ENCODE results near the gene ABHD3.
"Not testable (repeated sequence)": the region's sequence is repeated elsewhere in the genome, so short reads cannot be mapped to it uniquely, and the experiment has no call there.

Gene ABHD3

DNA sequence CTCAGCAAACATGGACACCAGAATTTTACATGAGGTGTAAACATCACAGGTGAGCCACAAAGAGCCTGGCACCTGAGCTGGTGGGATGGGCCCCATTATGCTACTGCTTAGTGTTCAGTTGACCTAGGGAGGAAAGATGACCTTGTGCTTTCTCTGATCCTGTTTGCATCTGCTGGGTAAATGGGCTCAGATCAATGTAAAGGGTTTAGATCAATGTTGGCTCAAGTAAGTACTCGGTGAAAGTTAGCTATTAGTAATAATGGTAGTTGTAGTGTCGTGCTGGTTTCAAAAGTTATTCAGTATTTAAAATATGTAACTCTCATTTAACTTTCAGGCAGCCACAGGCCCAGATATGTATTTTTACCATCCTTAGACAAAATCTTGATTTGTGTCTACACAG lies 19.8 kb downstream of the ABHD3 start:
- peaks cover 7% of the 10 kb centered on the region for H3K4me1 Mint-ChIP-seq (ENCODE audit: low read depth)
- no peaks in the 10 kb centered on the region for H3K27me3 Mint-ChIP-seq
- peaks cover 13% of the 10 kb centered on the region for H3K36me3 Mint-ChIP-seq
- no peak overlapping the region for H3K4me3 Mint-ChIP-seq
- H3K9me3 Mint-ChIP-seq (ENCODE audit: low read depth), result no peaks in the 10 kb centered on the region
- H3K27ac Mint-ChIP-seq, result peak overlapping the region; percentile 30

DNA sequence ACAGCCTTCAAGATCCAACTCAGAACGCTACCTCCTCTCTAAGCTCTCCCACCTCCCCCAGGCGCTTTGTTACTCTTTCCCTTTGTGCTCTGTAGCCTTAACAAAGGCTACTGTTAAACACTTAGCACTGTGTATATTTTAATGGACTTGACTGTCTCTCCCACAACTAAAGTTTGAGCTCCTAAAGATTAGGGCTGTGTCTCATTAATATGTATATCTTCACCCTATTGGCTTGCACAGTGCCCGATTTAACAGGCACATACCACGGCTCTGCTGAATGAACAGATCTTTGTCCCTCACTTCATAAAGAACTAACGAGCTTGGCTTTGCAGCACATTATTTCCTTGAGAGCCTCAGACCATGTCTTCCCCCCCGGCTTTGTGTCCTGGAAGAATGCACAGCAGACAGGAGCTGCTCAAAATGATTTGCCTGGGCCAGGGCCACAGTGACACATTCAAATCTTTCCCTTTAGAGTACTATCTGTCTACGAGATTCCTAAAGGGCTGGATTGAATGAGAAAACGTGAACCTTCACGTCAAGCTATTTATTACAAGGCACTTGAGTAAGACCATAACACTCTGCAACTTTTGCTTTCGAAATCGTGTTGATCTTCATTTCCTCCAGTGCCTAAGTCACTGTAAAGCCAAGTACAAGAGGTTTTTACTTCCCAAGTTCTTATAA lies 22.1 kb downstream of the ABHD3 start:
- H3K4me3 Mint-ChIP-seq, result no peak overlapping the region
- no peaks in the 10 kb centered on the region for H3K9me3 Mint-ChIP-seq (ENCODE audit: low read depth)
- H3K36me3 Mint-ChIP-seq, result peaks cover 3% of the 10 kb centered on the region
- H3K4me1 Mint-ChIP-seq (ENCODE audit: low read depth), result peaks cover 7% of the 10 kb centered on the region
- H3K27ac Mint-ChIP-seq, result no peak overlapping the region
- H3K27me3 Mint-ChIP-seq, result no peaks in the 10 kb centered on the region

DNA sequence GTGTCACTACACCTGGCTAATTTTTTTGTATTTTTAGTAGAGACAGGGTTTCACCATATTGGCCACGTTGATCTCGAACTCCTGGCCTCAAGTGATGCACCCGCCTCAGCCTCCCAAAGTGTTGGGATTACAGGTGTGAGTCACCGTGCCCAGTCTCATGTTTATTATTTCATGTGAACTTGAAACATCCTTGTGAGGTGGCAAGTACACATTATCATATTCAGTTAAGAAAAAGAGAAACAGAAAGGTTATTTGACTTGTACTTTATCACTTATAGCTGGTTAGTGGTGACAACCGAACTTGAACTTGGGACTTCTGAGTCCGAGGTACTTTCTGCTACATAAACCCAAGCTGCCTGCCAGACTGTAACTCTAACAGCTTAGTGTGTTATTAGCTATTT lies 24.4 kb downstream of the ABHD3 start:
- H3K9me3 Mint-ChIP-seq (ENCODE audit: low read depth), result no peaks in the 10 kb centered on the region
- H3K4me3 Mint-ChIP-seq, result no peak overlapping the region
- peaks cover 7% of the 10 kb centered on the region for H3K4me1 Mint-ChIP-seq (ENCODE audit: low read depth)
- H3K36me3 Mint-ChIP-seq, result peaks cover 4% of the 10 kb centered on the region
- no peak overlapping the region for H3K27ac Mint-ChIP-seq
- no peaks in the 10 kb centered on the region for H3K27me3 Mint-ChIP-seq

DNA sequence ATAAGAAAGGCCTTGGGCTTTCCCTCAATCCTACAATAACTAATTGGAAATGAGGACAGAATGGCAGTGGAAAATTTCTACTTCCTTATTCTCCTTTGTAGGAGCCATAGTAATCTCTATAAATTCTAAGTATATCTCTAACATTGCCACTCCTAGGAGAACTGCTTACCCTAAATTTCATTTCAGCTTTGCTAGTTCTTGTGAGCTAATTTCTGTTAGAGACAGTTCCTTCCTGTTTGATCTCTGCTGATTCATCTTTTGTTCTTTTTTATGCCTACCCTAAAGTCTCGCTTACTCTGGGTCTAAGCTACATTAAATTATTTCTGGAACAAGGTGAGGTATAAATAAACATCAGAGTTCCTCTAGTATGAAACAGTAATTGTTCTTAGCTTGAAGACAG lies 25.7 kb downstream of the ABHD3 start:
- no peaks in the 10 kb centered on the region for H3K27me3 Mint-ChIP-seq
- H3K4me3 Mint-ChIP-seq, result no peak overlapping the region
- H3K36me3 Mint-ChIP-seq, result peaks cover 2% of the 10 kb centered on the region
- H3K27ac Mint-ChIP-seq, result no peak overlapping the region
- H3K9me3 Mint-ChIP-seq (ENCODE audit: low read depth), result no peaks in the 10 kb centered on the region
- peaks cover 1% of the 10 kb centered on the region for H3K4me1 Mint-ChIP-seq (ENCODE audit: low read depth)

DNA sequence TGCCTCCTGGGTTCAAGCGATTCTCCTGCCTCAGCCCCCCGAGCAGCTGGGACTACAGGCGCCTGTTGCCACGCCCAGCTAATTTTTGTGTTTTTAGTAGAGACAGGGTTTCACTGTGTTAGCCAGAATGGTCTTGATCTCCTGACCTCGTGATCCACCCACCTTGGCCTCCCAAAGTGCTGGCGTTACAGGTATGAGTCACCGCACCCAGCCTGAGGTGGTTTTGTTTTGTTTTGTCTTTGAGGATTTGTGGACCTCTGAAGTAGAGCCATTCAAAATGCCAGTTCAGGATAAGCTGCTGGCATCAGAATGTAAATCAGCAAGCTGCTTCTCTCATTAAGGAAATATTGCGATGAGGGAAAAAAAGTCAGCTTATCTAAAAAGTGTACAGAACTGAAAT lies 29.2 kb downstream of the ABHD3 start:
- not testable (repeated sequence) for H3K36me3 Mint-ChIP-seq; H3K4me1 Mint-ChIP-seq (ENCODE audit: low read depth); H3K27ac Mint-ChIP-seq; H3K9me3 Mint-ChIP-seq (ENCODE audit: low read depth); H3K27me3 Mint-ChIP-seq; H3K4me3 Mint-ChIP-seq

DNA sequence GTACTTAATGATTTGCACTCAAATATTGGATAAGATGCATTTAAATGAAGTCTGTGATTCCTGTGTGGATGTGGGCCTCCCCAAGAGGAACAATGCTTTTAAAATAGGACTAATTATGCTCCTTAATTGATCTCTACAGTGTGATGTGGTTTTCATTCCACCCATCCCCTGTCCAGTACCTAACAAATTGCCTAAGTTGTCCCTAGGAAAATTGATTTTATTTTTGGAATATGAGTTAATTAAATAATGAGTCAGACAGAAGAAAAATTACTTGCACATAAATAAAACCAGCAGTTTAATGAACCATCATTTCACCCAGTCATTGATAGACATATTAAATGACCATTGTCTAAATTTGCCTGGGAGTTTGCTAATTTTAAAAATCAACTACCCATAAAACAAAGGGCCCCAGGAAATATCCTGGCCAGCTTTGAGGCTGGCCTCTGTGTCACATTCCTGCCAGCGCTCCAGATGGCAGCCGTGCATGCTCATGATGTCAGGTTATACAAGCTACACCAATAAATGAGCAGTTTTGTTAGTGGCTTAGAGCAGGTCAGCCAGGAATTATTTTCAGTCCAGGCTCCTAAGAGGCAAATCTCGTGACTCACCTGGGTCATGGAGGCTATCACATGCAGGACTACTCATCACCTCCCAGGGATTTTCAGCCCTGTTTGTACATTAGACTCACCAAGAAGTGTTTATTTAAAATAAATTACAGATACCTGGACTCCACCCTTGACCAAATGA lies 31.9 kb downstream of the ABHD3 start:
- Mint-ChIP-seq H3K4me1 (ENCODE audit: low read depth) (no peaks in the 10 kb centered on the region), H3K27ac (no peak overlapping the region), H3K27me3 (no peaks in the 10 kb centered on the region), H3K9me3 (ENCODE audit: low read depth) (no peaks in the 10 kb centered on the region), H3K36me3 (peaks cover 2% of the 10 kb centered on the region), H3K4me3 (no peak overlapping the region)

DNA sequence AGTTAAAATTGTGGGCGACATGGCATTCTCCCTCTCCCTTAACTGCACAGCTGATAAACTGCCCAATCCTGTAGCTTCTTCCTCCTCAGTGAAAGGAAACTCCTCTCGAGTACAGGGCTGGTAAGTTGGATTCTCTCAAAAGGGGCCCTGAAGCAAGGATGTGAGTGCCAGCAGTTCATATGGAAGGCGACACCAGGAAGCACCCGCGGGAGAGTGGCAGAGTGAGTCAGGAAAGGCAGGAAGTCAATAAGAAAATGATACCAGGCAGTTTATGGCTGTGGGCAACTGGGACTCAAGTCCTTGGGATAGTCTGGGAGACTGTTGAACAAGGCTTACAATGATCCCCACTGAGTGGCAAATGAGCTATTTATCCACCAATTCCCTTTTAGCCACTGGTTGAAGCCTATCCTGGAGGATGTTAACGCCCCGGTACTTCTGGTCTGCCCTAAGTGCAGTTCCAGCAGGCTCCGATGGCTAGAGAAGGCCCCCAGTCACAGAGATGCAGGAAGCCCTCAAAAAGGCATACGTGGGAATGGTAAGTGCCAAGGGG lies 34.8 kb downstream of the ABHD3 start:
- H3K4me1 Mint-ChIP-seq (ENCODE audit: low read depth), result no peaks in the 10 kb centered on the region
- no peaks in the 10 kb centered on the region for H3K27me3 Mint-ChIP-seq
- no peak overlapping the region for H3K27ac Mint-ChIP-seq
- no peaks in the 10 kb centered on the region for H3K36me3 Mint-ChIP-seq
- H3K4me3 Mint-ChIP-seq, result no peak overlapping the region
- no peaks in the 10 kb centered on the region for H3K9me3 Mint-ChIP-seq (ENCODE audit: low read depth)

DNA sequence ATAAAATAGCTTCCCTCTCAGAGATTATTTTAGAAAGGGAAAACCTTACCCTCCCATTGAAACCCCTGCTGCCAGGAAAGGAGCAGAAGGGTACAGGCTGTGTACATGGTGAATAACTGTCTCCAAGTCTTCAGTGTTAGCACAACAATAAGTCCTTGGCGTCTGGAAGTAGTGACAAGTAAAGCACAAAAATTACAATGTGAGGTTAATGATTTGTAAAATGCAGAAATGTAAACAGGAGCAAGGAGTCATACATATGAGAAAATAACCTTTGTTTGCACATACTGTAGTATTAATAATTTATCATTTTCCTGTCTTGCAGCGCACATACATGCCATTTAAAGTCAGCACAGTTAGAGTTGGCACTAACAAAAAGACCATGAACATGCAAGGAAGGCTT lies 40.5 kb downstream of the ABHD3 start:
- Mint-ChIP-seq H3K4me1 (ENCODE audit: low read depth) (no peaks in the 10 kb centered on the region), H3K27me3 (no peaks in the 10 kb centered on the region), H3K36me3 (no peaks in the 10 kb centered on the region), H3K4me3 (no peak overlapping the region), H3K9me3 (ENCODE audit: low read depth) (no peaks in the 10 kb centered on the region), H3K27ac (no peak overlapping the region)

DNA sequence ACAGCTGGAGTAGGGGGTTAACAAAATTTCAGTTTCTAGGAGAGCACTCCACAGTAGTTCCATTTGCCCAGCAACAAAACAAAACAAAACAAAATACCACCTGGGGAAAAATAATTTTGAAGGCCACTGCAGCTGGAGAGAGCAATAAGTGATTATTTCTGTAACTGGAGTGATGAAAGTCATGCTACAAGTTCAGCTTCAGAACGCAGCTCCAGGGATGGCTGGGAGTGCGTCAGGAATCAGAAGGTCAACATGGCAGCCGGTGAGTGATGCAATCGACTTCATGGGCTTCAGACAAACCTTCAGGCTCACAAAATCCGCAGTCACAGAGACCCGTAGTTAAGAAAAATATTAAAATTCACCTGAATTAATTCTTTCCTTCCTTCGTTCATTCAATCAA lies 41.0 kb downstream of the ABHD3 start:
- Mint-ChIP-seq H3K9me3 (ENCODE audit: low read depth) (no peaks in the 10 kb centered on the region), H3K36me3 (no peaks in the 10 kb centered on the region), H3K27ac (no peak overlapping the region), H3K27me3 (no peaks in the 10 kb centered on the region), H3K4me3 (no peak overlapping the region), H3K4me1 (ENCODE audit: low read depth) (no peaks in the 10 kb centered on the region)

DNA sequence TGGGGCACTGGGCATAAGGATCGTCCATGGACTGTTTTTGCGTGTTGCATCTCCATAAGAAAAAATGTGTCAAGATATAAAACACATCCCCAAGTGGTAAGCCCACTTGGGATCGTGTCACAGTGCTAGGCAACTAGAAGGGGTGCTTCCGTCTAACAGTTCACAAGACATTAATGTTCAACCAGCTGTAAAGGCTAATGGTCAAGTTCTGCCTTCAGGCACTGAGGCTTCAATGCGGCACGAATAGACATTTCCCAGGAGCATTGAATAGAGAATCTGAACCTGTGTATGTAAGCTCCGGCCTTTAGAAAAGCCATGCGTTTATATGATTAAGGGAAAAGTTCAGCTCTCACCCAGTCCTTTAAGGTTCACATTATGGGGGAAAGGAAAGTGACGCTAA lies 42.0 kb downstream of the ABHD3 start:
- Mint-ChIP-seq H3K36me3 (no peaks in the 10 kb centered on the region), H3K27ac (no peak overlapping the region), H3K9me3 (ENCODE audit: low read depth) (no peaks in the 10 kb centered on the region), H3K4me1 (ENCODE audit: low read depth) (no peaks in the 10 kb centered on the region), H3K27me3 (no peaks in the 10 kb centered on the region), H3K4me3 (no peak overlapping the region)

DNA sequence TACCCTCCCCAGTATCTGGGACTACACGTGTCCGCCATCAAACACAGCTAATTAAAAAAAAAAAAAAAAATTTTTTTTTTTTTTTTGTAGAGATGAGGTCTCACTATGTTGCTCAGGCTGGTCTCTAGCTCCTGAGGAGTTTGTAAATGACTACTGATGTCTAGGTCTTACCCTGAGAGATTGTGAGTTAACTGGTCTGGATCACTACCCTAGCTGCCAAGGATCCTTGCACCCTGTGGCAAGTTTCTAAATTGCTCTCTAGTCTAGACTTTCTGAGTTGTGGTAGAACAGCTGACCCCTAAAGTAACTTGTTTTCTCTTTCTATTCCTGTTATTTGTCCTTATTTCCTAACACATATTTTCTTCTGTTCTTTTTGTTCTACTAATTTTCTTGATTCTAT lies 44.5 kb downstream of the ABHD3 start:
- H3K27ac Mint-ChIP-seq, result no peak overlapping the region
- no peak overlapping the region for H3K4me3 Mint-ChIP-seq
- H3K4me1 Mint-ChIP-seq (ENCODE audit: low read depth), result no peaks in the 10 kb centered on the region
- H3K9me3 Mint-ChIP-seq (ENCODE audit: low read depth), result no peaks in the 10 kb centered on the region
- peaks cover 4% of the 10 kb centered on the region for H3K36me3 Mint-ChIP-seq
- H3K27me3 Mint-ChIP-seq, result no peaks in the 10 kb centered on the region

DNA sequence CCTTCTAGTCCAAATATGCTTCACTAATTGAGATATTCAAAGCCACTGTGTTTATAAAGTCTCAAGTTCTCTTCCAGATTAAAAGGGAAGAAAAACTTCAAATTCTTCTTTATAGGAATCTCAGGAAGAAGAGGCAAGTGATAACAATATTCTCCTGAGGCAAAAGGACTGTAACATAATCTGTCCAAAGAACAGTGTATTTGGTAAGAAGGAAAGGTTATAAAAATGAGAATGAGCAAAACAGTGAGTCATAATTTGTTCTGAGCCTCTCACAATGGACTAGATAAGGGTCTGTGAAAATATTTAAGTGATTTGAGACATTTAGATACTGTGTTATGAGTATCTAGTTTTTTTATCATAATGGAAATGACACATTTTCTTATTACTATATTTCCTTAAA lies 48.2 kb downstream of the ABHD3 start:
- Mint-ChIP-seq H3K27ac (peak overlapping the region; percentile 23), H3K9me3 (ENCODE audit: low read depth) (no peaks in the 10 kb centered on the region), H3K27me3 (no peaks in the 10 kb centered on the region), H3K36me3 (peaks cover 17% of the 10 kb centered on the region), H3K4me1 (ENCODE audit: low read depth) (no peaks in the 10 kb centered on the region), H3K4me3 (no peak overlapping the region)

DNA sequence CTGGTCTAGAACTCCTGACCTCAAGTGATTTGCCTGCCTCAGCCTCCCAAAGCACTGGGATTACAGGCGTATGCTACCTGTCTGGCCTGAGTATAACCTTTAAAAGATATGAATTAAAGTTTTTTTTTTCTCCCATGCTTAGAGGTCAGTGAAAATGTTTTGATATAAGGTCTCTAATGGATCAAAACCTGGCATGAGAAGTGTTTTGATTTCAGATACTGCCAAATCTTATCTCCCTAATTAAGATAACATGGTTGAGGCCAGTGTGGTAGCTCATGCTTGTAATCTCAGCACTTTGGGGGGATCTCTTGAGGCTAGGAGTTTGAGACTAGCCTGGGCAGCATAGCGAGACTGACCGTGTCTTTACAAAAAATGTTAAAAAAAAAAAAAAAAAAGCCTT lies 51.2 kb downstream of the ABHD3 start:
- Mint-ChIP-seq H3K27ac (no peak overlapping the region), H3K4me1 (ENCODE audit: low read depth) (no peaks in the 10 kb centered on the region), H3K9me3 (ENCODE audit: low read depth) (no peaks in the 10 kb centered on the region), H3K27me3 (no peaks in the 10 kb centered on the region), H3K4me3 (no peak overlapping the region), H3K36me3 (peaks cover 18% of the 10 kb centered on the region)

DNA sequence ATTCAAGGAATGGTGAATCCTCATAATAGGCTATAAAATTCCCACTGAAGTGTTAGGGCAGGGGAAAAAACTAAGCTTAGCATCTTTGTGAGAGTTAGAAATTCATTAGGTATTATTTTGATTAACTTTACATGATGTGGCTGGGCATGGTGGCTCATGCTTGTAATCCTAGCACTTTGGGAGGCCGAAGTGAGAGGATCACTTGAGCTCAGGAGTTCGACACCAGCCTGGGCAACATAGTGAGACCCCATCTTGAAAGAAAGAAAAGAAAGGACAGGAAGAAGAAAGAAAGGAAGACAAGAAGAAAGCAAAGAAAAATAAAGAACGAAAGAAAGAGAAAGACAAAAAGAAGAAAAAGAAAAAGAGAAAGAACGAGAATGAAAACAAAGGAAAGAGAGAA lies 52.5 kb downstream of the ABHD3 start:
- H3K36me3 Mint-ChIP-seq, result peaks cover 18% of the 10 kb centered on the region
- H3K27me3 Mint-ChIP-seq, result no peaks in the 10 kb centered on the region
- no peaks in the 10 kb centered on the region for H3K4me1 Mint-ChIP-seq (ENCODE audit: low read depth)
- no peaks in the 10 kb centered on the region for H3K9me3 Mint-ChIP-seq (ENCODE audit: low read depth)
- no peak overlapping the region for H3K4me3 Mint-ChIP-seq
- no peak overlapping the region for H3K27ac Mint-ChIP-seq

DNA sequence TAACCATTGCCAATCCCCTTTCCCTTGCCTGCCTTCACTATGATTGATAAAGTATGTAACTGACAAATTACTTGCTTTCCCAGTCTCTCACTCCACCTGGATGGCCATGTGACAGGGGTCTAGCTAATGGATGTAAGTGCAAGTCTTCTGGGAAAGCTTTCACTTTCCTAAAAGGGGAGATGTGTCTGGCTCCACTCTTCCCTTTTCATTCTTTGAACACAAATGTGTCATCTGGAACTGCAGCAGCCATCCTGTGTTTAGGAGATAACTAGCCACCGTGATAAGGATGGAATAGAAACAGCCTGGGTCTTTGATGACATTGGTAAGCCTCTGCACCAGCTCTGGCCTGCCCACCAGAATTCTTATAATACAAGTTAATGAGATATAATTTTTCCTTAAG lies 54.3 kb downstream of the ABHD3 start:
- H3K4me1 Mint-ChIP-seq (ENCODE audit: low read depth), result no peaks in the 10 kb centered on the region
- no peak overlapping the region for H3K4me3 Mint-ChIP-seq
- peaks cover 14% of the 10 kb centered on the region for H3K36me3 Mint-ChIP-seq
- H3K9me3 Mint-ChIP-seq (ENCODE audit: low read depth), result no peaks in the 10 kb centered on the region
- H3K27ac Mint-ChIP-seq, result no peak overlapping the region
- no peaks in the 10 kb centered on the region for H3K27me3 Mint-ChIP-seq

DNA sequence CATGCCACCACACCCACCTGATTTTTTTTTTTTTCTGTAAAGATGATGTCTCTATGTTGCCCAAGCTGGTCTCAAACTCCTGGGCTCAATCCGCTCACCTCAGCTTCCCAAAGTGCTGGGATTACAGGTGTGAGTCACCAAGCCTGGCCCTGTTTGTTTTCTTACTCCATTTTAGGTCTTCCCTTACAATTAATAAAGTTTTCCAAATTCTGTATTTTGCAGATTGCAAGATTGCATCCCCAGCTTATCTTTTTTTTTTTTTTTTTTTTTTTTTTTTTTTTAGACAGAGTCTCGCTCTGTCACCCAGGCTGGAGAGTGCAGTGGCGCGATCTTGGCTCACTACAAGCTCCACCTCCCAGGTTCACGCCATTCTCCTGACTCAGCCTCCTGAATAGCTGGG lies 64.2 kb downstream of the ABHD3 start:
- not testable (repeated sequence) for H3K4me1 Mint-ChIP-seq (ENCODE audit: low read depth); H3K27me3 Mint-ChIP-seq; H3K36me3 Mint-ChIP-seq; H3K4me3 Mint-ChIP-seq; H3K9me3 Mint-ChIP-seq (ENCODE audit: low read depth); H3K27ac Mint-ChIP-seq
